SH-SY5Y (cell line): Measurements from ENCODE around the gene GHRL.

Experiments used
- GATA2 ChIP-seq: IDR thresholded peaks from 2 replicates; pipeline ENCODE4 v1.6.1; 2011; ENCODE audit warnings: mild to moderate bottlenecking, low read depth, low read length
- GATA3 ChIP-seq: IDR thresholded peaks from 2 replicates; pipeline ENCODE4 v1.6.1; 2011; ENCODE audit warnings: low read depth, mild to moderate bottlenecking, low read length, moderate library complexity

GRCh38 chr3:10290481-10291176, 2.1 kb downstream of the GHRL start:
- TF ChIP-seq GATA3 (no peak), GATA2 (no peak)
